ENCODE measurements around the gene CREBBP. TPM values are rescaled to one million over a fixed set of nuclear protein-coding genes. Genes with fewer than 3 reads are reported as not detected.

The CREBBP gene
- total RNA-seq, 4 donors from 2014 or later, result 48.2 to 112 (median 74.9) TPM

- H3K9me3 ChIP-seq, result no peaks in the 10 kb centered on the region
- H3K27me3 ChIP-seq, result no peaks in the 10 kb centered on the region
- peaks cover 25 to 84% (median 54%) of the 10 kb centered on the region in 4 donors for H3K36me3 ChIP-seq
- intact Hi-C loops (cut with DNase I), result no loop called here
- peaks cover 0 to 8% (median 4%) of the 10 kb centered on the region in 4 donors for H3K4me1 ChIP-seq
- TF ChIP-seq POLR2A (IDR thresholded peaks at IDR 0.05; ENCODE audit: low read depth), result no peak
- TF ChIP-seq CTCF (IDR thresholded peaks at IDR 0.05), result no peak
- no peak for TF ChIP-seq POLR2AphosphoS5 (IDR thresholded peaks at IDR 0.05)
- TF ChIP-seq EP300 (IDR thresholded peaks at IDR 0.05), result no peak
- no peak for DNase-seq (ENCODE audit: extremely low spot score)
- H3K4me3 ChIP-seq, result no peak overlapping the region
- no peak overlapping the region for H3K27ac ChIP-seq (replicated peaks in 1 of 4)
- WGBS, result 85% methylated on average over 3 of the region's 3 CpGs
Measured at GRCh38 chr16:3783516-3783915, 97.0 kb downstream of the CREBBP start.

DNA sequence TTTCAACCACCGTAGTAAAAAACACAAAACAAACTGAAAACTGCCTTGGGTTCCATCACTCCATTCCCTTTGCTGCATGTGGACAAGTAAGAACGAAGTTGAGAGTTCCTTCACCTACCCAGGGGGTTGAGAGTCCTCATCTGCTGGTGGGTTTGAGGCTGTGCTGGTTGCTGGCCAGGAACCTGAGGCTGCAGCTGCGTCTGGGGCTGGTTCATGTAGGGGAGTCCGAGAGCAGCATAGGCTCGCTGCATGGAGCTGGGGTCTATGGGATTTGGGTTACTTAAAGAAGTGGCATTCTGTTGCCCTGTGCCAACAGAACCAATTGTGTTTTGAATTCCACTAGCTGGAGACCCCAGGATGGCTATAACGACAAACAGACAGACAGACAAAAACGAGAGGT, 97.9 kb downstream of the CREBBP start:
- Histone ChIP-seq H3K27ac (replicated peaks in 1 of 4) (no peak overlapping the region), H3K27me3 (no peaks in the 10 kb centered on the region), H3K4me1 (peaks cover 0 to 8% (median 3%) of the 10 kb centered on the region in 4 donors), H3K4me3 (no peak overlapping the region), H3K9me3 (no peaks in the 10 kb centered on the region), H3K36me3 (peaks cover 35 to 86% (median 62%) of the 10 kb centered on the region in 4 donors)
- intact Hi-C loops (cut with DNase I), result no loop called here
- TF ChIP-seq CTCF (IDR thresholded peaks at IDR 0.05) (no peak), EP300 (IDR thresholded peaks at IDR 0.05) (no peak), POLR2A (IDR thresholded peaks at IDR 0.05; ENCODE audit: low read depth) (no peak), POLR2AphosphoS5 (IDR thresholded peaks at IDR 0.05) (no peak)
- DNase-seq (ENCODE audit: extremely low spot score), result no peak
- 87% methylated on average over 7 of the region's 7 CpGs for WGBS

GRCh38 chr16:3781421-3781820, 99.1 kb downstream of the CREBBP start:
- no peak overlapping the region for H3K27ac ChIP-seq (replicated peaks in 1 of 4)
- TF ChIP-seq POLR2A (IDR thresholded peaks at IDR 0.05; ENCODE audit: low read depth), result no peak

GRCh38 chr16:3780570-3780969, 99.9 kb downstream of the CREBBP start:
- intact Hi-C loops (cut with DNase I), result no loop called here
- 39% methylated on average over 6 of the region's 6 CpGs for WGBS
- H3K36me3 ChIP-seq, result peaks cover 38 to 91% (median 73%) of the 10 kb centered on the region in 4 donors

More at GRCh38 chr16:3781421-3781820, 99.1 kb downstream of the CREBBP start:
- Histone ChIP-seq H3K9me3 (no peaks in the 10 kb centered on the region), H3K4me1 (peaks cover 0 to 12% (median 7%) of the 10 kb centered on the region in 4 donors), H3K4me3 (no peak overlapping the region), H3K36me3 (peaks cover 38 to 88% (median 71%) of the 10 kb centered on the region in 4 donors), H3K27me3 (no peaks in the 10 kb centered on the region)
- 73% methylated on average over 4 of the region's 4 CpGs for WGBS
- DNase-seq (ENCODE audit: extremely low spot score), result no peak
- intact Hi-C loops (cut with DNase I), result no loop called here

DNA sequence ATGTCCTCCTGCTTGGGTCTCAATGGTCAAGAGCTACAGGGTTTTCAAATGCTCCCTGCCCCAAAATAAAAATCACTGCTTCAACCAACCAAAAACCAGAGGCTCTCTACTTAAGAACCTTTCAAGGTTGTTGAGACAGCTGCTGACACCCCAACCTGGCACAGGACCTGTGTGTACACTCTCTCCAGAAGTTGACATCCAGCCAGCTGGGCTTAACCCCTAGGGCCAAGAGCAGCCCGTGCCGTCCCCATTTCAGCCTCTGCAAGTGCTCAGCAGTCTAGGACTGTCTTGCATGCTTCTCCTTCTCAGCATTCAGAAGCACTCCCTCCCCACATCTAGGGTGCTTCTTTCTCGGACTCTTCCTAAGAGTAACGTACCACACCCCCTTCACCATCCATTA, 104.2 kb downstream of the CREBBP start:
- TF ChIP-seq CTCF (IDR thresholded peaks at IDR 0.05) (no peak), POLR2AphosphoS5 (IDR thresholded peaks at IDR 0.05) (peak in 1 of 2 donors; percentile 13)
- peaks cover 30 to 48% (median 42%) of the 10 kb centered on the region in 4 donors for H3K4me1 ChIP-seq
- H3K4me3 ChIP-seq, result no peak overlapping the region
- peaks cover 67 to 93% (median 83%) of the 10 kb centered on the region in 4 donors for H3K36me3 ChIP-seq
- H3K27me3 ChIP-seq, result no peaks in the 10 kb centered on the region
- intact Hi-C loops (cut with DNase I), result no loop called here
- WGBS, result 53% methylated on average over 4 of the region's 4 CpGs
- no peaks in the 10 kb centered on the region for H3K9me3 ChIP-seq
- DNase-seq (ENCODE audit: extremely low spot score), result no peak
- H3K27ac ChIP-seq (replicated peaks in 1 of 4), result no peak overlapping the region

More at GRCh38 chr16:3780570-3780969, 99.9 kb downstream of the CREBBP start:
- DNase-seq (ENCODE audit: extremely low spot score), result no peak
- no peaks in the 10 kb centered on the region for H3K27me3 ChIP-seq
- H3K4me3 ChIP-seq, result no peak overlapping the region
- H3K9me3 ChIP-seq, result no peaks in the 10 kb centered on the region
- TF ChIP-seq POLR2A (IDR thresholded peaks at IDR 0.05; ENCODE audit: low read depth) (no peak), POLR2AphosphoS5 (IDR thresholded peaks at IDR 0.05) (peak in 1 of 2 donors; percentile 8)
- H3K27ac ChIP-seq (replicated peaks in 1 of 4), result no peak overlapping the region
- H3K4me1 ChIP-seq, result peaks cover 0 to 18% (median 12%) of the 10 kb centered on the region in 4 donors

GRCh38 chr16:3774819-3775218, 105.7 kb downstream of the CREBBP start:
- Histone ChIP-seq H3K9me3 (no peaks in the 10 kb centered on the region), H3K36me3 (peaks cover 70 to 93% (median 84%) of the 10 kb centered on the region in 4 donors), H3K4me1 (peaks cover 30 to 45% (median 42%) of the 10 kb centered on the region in 4 donors), H3K27me3 (no peaks in the 10 kb centered on the region), H3K27ac (replicated peaks in 1 of 4) (no peak overlapping the region), H3K4me3 (no peak overlapping the region)
- TF ChIP-seq EP300 (IDR thresholded peaks at IDR 0.05) (no peak), POLR2AphosphoS5 (IDR thresholded peaks at IDR 0.05) (no peak), POLR2A (IDR thresholded peaks at IDR 0.05; ENCODE audit: low read depth) (no peak)
- intact Hi-C loops (cut with DNase I), result loop anchor here (5.0 kb wide), 1 partner anchor 102 kb away; no protein-coding TSS in a partner anchor
- DNase-seq (ENCODE audit: extremely low spot score), result no peak
- 82% methylated on average over 6 of the region's 6 CpGs for WGBS
